Neural progenitor cell (in vitro differentiated cells): ENCODE data around the gene NSD1.

ENCODE experiments used
- EZH2 ChIP-seq: fragments of 200-600 bp; sonication (generic); IDR thresholded peaks from 2 replicates; pipeline ENCODE4 v1.6.1; 2017; ENCODE audit warnings: antibody characterized with exemption, mild to moderate bottlenecking, moderate library complexity
- EZH2phosphoT487 ChIP-seq: fragments of 200-600 bp; sonication (generic); IDR thresholded peaks from 2 replicates; pipeline ENCODE4 v1.6.1; 2017; ENCODE audit warnings: antibody characterized with exemption
- TF ChIP-seq, protein P1 (sequence below): fragments of 200-600 bp; sonication (generic); IDR thresholded peaks from 2 replicates; pipeline ENCODE4 v1.5.1; 2017; ENCODE audit warnings: antibody characterized with exemption, mild to moderate bottlenecking

DNA sequence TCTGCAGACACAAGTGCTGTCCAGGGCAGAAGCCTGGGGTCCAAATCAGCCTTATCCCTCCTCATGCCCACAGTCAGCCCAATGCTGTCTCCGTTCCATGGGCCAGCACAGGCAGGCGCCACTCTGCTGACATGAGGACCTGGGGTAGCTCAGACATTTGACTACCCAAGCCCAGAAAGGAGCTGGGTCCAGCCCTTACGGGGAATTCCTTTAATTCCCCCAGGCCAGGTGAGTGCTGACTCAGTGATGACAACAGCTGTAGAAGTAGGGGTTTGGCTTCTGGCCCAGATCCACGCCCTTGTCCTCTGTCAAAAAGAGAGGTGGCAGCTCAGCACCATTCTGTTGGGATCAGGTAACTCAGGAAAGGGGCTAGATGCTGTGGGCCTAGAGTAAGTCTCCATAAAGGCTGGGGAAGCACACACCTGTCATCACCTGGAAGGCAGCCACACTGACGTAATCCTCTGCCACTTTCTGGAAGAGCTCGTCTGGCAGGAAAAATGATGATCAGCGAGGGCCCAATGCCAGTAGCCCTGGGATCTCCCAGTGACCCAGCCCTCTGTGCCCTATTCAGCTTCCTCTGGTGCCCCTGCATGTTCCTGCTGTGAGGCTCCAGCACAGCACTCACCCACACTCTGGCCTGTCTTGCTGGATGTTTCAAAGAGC lies 168.1 kb downstream of the NSD1 start:
- TF ChIP-seq, protein P1, sequence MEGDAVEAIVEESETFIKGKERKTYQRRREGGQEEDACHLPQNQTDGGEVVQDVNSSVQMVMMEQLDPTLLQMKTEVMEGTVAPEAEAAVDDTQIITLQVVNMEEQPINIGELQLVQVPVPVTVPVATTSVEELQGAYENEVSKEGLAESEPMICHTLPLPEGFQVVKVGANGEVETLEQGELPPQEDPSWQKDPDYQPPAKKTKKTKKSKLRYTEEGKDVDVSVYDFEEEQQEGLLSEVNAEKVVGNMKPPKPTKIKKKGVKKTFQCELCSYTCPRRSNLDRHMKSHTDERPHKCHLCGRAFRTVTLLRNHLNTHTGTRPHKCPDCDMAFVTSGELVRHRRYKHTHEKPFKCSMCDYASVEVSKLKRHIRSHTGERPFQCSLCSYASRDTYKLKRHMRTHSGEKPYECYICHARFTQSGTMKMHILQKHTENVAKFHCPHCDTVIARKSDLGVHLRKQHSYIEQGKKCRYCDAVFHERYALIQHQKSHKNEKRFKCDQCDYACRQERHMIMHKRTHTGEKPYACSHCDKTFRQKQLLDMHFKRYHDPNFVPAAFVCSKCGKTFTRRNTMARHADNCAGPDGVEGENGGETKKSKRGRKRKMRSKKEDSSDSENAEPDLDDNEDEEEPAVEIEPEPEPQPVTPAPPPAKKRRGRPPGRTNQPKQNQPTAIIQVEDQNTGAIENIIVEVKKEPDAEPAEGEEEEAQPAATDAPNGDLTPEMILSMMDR: no peak
- TF ChIP-seq EZH2: no peak
- TF ChIP-seq EZH2phosphoT487: no peak
